VCaP (cell line): ENCODE results near the gene LMO3.

Experiments
- H3K27ac ChIP-seq: fragments of 450-650 bp; 2 replicates; pipeline ENCODE4 v1.5.1; 2017
- CTCF ChIP-seq: fragments of 450-650 bp; conservative IDR thresholded peaks from 2 replicates; pipeline ENCODE4 v1.5.1; 2017; ENCODE audit warnings: mild to moderate bottlenecking, moderate library complexity

The LMO3 gene

DNA sequence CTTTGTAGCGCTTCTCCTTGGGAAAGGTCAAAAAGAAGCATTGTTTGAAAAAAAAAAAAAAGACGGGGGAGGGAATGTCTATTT, at the start of gene LMO3:
TSS of gene LMO3 (minus strand) at position 46 of the 84 bp plus-strand sequence. CDS start 5,302 bp downstream, outside the sequence.
- TF ChIP-seq CTCF, result no peak
- no peak within 1 kb of the TSS for H3K27ac ChIP-seq

DNA sequence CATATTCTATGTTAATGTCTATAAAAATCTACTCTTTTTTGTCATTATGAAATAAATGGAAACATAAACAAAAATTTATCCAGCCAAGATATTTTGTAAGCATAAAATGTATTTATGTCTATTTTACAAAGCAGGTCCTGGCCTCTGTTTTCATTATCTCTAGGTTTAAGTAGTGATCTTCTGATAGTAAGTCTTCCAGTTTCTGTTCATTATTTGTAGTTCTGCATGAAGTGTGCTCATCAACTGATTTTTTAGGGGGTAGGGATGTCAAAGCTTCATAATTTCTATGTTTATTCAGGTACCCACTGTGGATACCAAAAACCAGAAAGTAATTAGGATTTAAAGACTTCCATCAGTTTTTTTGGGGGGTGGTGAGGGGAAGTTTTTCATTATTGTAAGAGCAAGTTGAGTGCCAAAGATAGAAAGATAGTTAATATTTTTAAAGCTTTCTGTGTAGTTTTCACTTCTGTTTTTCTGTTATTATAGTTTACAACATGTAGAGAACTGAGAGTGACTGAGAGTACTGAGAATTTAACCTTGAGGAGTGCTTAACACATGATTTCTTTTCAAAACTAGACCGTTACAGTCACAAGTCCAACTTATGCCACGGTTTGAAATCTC, 30.6 kb upstream of the LMO3 start:
- no peak for TF ChIP-seq CTCF
- no peak overlapping the region for H3K27ac ChIP-seq

DNA sequence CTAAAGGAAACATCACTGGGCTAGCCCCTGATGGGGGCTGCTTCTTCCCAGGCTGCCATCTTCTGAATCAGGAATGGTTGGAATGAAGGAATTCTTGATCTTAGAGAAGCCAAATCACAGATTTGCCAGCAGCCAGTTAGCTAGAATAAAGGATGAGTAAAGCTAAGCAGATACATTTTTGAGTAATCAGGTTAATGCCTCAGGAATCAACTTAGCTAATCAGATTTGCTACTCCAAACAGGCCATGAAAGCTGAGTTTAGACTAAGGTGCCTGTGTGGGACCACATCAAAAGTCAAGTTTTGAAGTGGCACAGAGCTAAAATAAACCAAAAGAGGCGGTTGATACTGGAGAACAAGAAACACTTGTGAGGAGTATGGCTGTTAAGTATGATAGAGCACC, 28.8 kb upstream of the LMO3 start:
- no peak for TF ChIP-seq CTCF

GRCh38 chr12:16626991-16627390, 21.0 kb upstream of the LMO3 start:
- H3K27ac ChIP-seq, result no peak overlapping the region
- no peak for TF ChIP-seq CTCF

More for the DNA sequence above, 28.8 kb upstream of the LMO3 start:
- H3K27ac ChIP-seq, result no peak overlapping the region

DNA sequence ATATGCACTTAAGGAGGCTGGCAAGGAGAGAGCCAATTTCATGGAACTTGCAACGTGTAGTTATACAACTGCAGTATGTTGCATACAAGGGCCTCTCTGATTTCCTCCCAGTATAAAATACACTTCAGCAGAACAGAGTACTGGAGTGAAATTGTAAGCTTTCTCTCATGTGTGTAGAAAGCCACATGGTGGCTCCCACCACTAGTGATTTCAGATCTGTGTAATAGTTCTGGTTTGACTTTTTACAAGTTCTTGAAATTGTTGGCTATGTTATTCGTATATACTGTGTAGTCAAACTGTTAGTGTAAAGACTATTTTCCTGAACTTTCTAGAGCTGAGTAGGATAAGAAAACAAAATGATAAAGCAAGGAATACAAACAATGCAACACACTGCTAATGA, 16.4 kb upstream of the LMO3 start:
- H3K27ac ChIP-seq, result no peak overlapping the region

DNA sequence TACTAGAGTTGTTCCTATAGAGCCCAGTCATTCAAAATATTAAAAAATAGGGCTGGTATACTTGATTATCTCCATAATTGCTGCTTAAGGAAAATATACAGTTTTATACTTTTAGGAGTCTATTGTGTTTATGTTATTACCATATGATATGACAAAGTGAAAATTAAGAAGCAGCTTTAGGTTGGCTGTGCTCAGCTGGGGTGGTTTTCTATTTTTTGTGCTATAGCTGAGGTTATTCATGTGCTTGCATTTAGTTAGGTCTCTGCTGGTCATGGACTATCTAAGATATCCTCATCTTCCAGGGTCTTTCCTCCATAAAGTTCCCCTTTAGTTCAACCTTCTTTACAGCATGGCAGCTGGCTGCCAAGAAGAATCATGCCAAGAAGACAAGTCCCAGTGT, 13.6 kb upstream of the LMO3 start:
- TF ChIP-seq CTCF, result no peak
- no peak overlapping the region for H3K27ac ChIP-seq

More for the DNA sequence above, 16.4 kb upstream of the LMO3 start:
- no peak for TF ChIP-seq CTCF

GRCh38 chr12:16618256-16618655, 12.3 kb upstream of the LMO3 start:
- TF ChIP-seq CTCF, result no peak

GRCh38 chr12:16613199-16613598, 7.2 kb upstream of the LMO3 start:
- no peak for TF ChIP-seq CTCF

More at GRCh38 chr12:16618256-16618655, 12.3 kb upstream of the LMO3 start:
- no peak overlapping the region for H3K27ac ChIP-seq

More at GRCh38 chr12:16613199-16613598, 7.2 kb upstream of the LMO3 start:
- H3K27ac ChIP-seq, result no peak overlapping the region
